GM23338 (cell line): ENCODE data around the gene DFFB. TPM values are rescaled to one million over a fixed set of nuclear protein-coding genes. Genes with fewer than 3 reads are reported as not detected.

ENCODE experiments used
- ATAC-seq: fragments of 200-7000 bp; cut with Tn5 transposase; 3 replicates; pipeline ENCODE4 v1.9.1; 2020
- DNase-seq: peaks from one replicate; pipeline ENCODE4 v3.0.0-alpha.2; 2015; ENCODE audit warnings: low spot score
- H2AFZ ChIP-seq: fragments of 200-600 bp; sonication (generic); 2 replicates; pipeline ENCODE4 v1.8.0; 2016; ENCODE audit warnings: antibody characterized with exemption, mild to moderate bottlenecking, moderate library complexity
- H3F3A ChIP-seq: fragments of 200-600 bp; sonication (generic); replicated peaks from 2 replicates; pipeline ENCODE4 v1.8.0; 2017; ENCODE audit warnings: antibody characterized with exemption, mixed run types, low read depth
- H3K27ac ChIP-seq: fragments of 200-600 bp; sonication (generic); 2 replicates; pipeline ENCODE4 v1.6.1; 2016; ENCODE audit warnings: low read depth
- H3K27me3 ChIP-seq: fragments of 200-600 bp; sonication (generic); 2 replicates; pipeline ENCODE4 v1.8.0; 2016; ENCODE audit warnings: mild to moderate bottlenecking, mixed run types, moderate library complexity; ENCODE audit not compliant: insufficient read depth
- H3K36me3 ChIP-seq: fragments of 200-600 bp; sonication (generic); 2 replicates; pipeline ENCODE4 v1.8.0; 2016; ENCODE audit warnings: mild to moderate bottlenecking; ENCODE audit not compliant: insufficient read depth
- H3K4me1 ChIP-seq: fragments of 200-600 bp; sonication (generic); 2 replicates; pipeline ENCODE4 v1.8.0; 2016; ENCODE audit warnings: mild to moderate bottlenecking, moderate library complexity; ENCODE audit not compliant: insufficient read depth
- H3K4me2 ChIP-seq: fragments of 200-600 bp; sonication (generic); 2 replicates; pipeline ENCODE4 v1.7.1; 2017; ENCODE audit warnings: mixed run types
- H3K4me3 ChIP-seq: fragments of 200-600 bp; sonication (generic); 2 replicates; pipeline ENCODE4 v1.6.1; 2016; ENCODE audit warnings: mixed run types
- H3K79me2 ChIP-seq: fragments of 200-600 bp; sonication (generic); replicated peaks from 2 replicates; pipeline ENCODE4 v1.8.0; 2017; ENCODE audit warnings: mild to moderate bottlenecking; ENCODE audit not compliant: insufficient read depth
- H3K9me2 ChIP-seq: fragments of 200-600 bp; sonication (generic); 2 replicates; pipeline ENCODE4 v1.8.0; 2017; ENCODE audit not compliant: insufficient read depth
- H4K20me1 ChIP-seq: fragments of 200-600 bp; sonication (generic); replicated peaks from 2 replicates; pipeline ENCODE4 v1.8.0; 2017; ENCODE audit warnings: mild to moderate bottlenecking; ENCODE audit not compliant: insufficient read depth
- H3K27ac Mint-ChIP-seq: 2 replicates; pipeline ENCODE4 v1.8.0; 2020; ENCODE audit warnings: inconsistent platforms, mild to moderate bottlenecking, moderate library complexity, mixed read lengths
- H3K27me3 Mint-ChIP-seq: 3 replicates; pipeline ENCODE4 v1.8.0; 2022; ENCODE audit warnings: low read depth, mild to moderate bottlenecking, moderate library complexity, mixed read lengths, inconsistent platforms; ENCODE audit not compliant: insufficient read depth, poor library complexity
- H3K36me3 Mint-ChIP-seq: 3 replicates; pipeline ENCODE4 v1.8.0; 2021; ENCODE audit warnings: low read depth, mild to moderate bottlenecking, inconsistent platforms, moderate library complexity, mixed read lengths
- H3K4me1 Mint-ChIP-seq: 3 replicates; pipeline ENCODE4 v1.8.0; 2020; ENCODE audit warnings: mild to moderate bottlenecking, inconsistent platforms, mixed read lengths
- H3K4me3 Mint-ChIP-seq: 3 replicates; pipeline ENCODE4 v1.8.0; 2021; ENCODE audit warnings: moderate library complexity, mild to moderate bottlenecking, inconsistent platforms, mixed read lengths
- H3K9me3 Mint-ChIP-seq: 3 replicates; pipeline ENCODE4 v1.8.0; 2020; ENCODE audit warnings: moderate library complexity, mild to moderate bottlenecking, inconsistent platforms, mixed read lengths
- CREB1 ChIP-seq: fragments of 250-450 bp; sonication (Bioruptor Pico); IDR thresholded peaks from 2 replicates; pipeline ENCODE4 v1.5.0; 2020; ENCODE audit warnings: low read depth, mild to moderate bottlenecking, moderate library complexity
- EZH2 ChIP-seq: fragments of 200-600 bp; sonication (generic); IDR thresholded peaks from one replicate; pipeline ENCODE4 v1.8.0; 2017; ENCODE audit warnings: antibody characterized with exemption, mild to moderate bottlenecking, low read depth; ENCODE audit not compliant: unreplicated experiment
- EZH2phosphoT487 ChIP-seq: fragments of 200-600 bp; sonication (generic); IDR thresholded peaks from one replicate; pipeline ENCODE4 v1.8.1; 2018; ENCODE audit warnings: antibody characterized with exemption; ENCODE audit not compliant: unreplicated experiment
- NANOG ChIP-seq: IDR thresholded peaks from 2 replicates; pipeline ENCODE4 v1.6.1; 2016; ENCODE audit warnings: antibody characterized with exemption, borderline replicate concordance
- POLR2AphosphoS5 ChIP-seq: IDR thresholded peaks from 2 replicates; pipeline ENCODE4 v1.6.1; 2016; ENCODE audit warnings: antibody characterized with exemption, low read depth
- ZNF114 ChIP-seq: fragments of 250-450 bp; sonication (Bioruptor Pico); IDR thresholded peaks from 2 replicates; pipeline ENCODE4 v1.5.0; 2020; ENCODE audit warnings: mild to moderate bottlenecking, moderate library complexity
- ZNF331 ChIP-seq: fragments of 250-450 bp; sonication (Bioruptor Pico); IDR thresholded peaks from 2 replicates; pipeline ENCODE4 v1.5.0; 2020; ENCODE audit warnings: low read depth, mild to moderate bottlenecking, moderate library complexity
- polyA plus RNA-seq: library from polyadenylated mRNA; unstranded; fragments of >200 nt; fragmentation: Nextera tagmentation; extraction: Ambion mirVana; gene quantifications from 2 replicates; pipeline ENCODE4 v1.2.1, GENCODE V29; 2016
- total RNA-seq: library from RNA; depleted of rRNA; stranded (reverse); fragments of >200 nt; shearing (Covaris generic); gene quantifications from 2 replicates; pipeline ENCODE4 v1.2.3, GENCODE V29; 2014
- TF ChIP-seq, protein P1 (sequence below): IDR thresholded peaks from one replicate; pipeline ENCODE4 v1.6.1; 2018; ENCODE audit warnings: antibody characterized with exemption; ENCODE audit not compliant: unreplicated experiment
- TF ChIP-seq, protein P2 (sequence below), 2 experiments: fragments of 200-600 bp in 1 of 2; sonication (generic) in 1 of 2; conservative IDR thresholded peaks; 2 replicates each; pipeline versions ENCODE4 v1.5.1 to v1.6.1; 2016 to 2017; ENCODE audit warnings: antibody characterized with exemption in 2 of 2, low read depth in 2 of 2, mild to moderate bottlenecking in 2 of 2, moderate library complexity in 1 of 2
- TF ChIP-seq, protein P3 (sequence below): fragments of 250-450 bp; sonication (Bioruptor Pico); IDR thresholded peaks from 2 replicates; pipeline ENCODE4 v1.5.0; 2020; ENCODE audit warnings: mild to moderate bottlenecking, moderate library complexity
- TF ChIP-seq, protein P4 (sequence below): IDR thresholded peaks from 2 replicates; pipeline ENCODE4 v1.6.1; 2016; ENCODE audit warnings: antibody characterized with exemption

The DFFB gene
- total and polyA plus RNA-seq, 2 experiments from 2014 or later, result 6.5 to 18.1 TPM

DNA sequence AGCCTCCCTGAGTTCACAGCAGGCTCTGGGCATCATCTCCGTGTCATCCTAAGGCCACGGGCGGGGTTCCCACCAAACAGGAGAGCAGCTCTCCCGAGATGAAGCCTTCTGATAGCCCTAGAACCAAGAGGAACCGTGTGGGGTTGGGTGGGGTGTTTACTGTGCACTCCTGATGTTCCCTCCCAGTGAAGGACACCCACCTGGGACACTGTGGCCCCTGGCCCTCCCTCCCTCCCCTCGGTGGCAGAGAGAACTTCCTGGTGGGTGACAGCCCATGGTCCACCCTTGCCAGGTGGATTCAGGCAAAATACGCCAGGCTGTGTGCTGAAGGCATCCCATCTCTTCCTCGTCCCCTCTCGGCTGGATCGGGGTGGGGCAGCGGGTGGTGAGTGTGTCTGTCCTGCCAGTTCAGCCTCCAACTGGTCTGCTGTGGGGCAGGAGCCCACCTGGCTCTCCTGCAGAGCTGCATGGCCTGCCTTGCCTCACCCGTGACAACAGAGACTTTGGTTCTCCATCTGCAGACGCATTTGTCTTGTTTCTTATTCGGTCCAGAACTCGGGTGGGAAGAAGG lies 58.4 kb downstream of the DFFB start (continued):
- TF ChIP-seq, protein P1, sequence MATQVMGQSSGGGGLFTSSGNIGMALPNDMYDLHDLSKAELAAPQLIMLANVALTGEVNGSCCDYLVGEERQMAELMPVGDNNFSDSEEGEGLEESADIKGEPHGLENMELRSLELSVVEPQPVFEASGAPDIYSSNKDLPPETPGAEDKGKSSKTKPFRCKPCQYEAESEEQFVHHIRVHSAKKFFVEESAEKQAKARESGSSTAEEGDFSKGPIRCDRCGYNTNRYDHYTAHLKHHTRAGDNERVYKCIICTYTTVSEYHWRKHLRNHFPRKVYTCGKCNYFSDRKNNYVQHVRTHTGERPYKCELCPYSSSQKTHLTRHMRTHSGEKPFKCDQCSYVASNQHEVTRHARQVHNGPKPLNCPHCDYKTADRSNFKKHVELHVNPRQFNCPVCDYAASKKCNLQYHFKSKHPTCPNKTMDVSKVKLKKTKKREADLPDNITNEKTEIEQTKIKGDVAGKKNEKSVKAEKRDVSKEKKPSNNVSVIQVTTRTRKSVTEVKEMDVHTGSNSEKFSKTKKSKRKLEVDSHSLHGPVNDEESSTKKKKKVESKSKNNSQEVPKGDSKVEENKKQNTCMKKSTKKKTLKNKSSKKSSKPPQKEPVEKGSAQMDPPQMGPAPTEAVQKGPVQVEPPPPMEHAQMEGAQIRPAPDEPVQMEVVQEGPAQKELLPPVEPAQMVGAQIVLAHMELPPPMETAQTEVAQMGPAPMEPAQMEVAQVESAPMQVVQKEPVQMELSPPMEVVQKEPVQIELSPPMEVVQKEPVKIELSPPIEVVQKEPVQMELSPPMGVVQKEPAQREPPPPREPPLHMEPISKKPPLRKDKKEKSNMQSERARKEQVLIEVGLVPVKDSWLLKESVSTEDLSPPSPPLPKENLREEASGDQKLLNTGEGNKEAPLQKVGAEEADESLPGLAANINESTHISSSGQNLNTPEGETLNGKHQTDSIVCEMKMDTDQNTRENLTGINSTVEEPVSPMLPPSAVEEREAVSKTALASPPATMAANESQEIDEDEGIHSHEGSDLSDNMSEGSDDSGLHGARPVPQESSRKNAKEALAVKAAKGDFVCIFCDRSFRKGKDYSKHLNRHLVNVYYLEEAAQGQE, result no peak
- TF ChIP-seq CREB1 (CRISPR knock-in tag), result no peak
- no peak for TF ChIP-seq EZH2
- TF ChIP-seq ZNF114 (CRISPR knock-in tag), result no peak
- no peak for TF ChIP-seq POLR2AphosphoS5
- no peak for TF ChIP-seq EZH2phosphoT487
- TF ChIP-seq, protein P2, sequence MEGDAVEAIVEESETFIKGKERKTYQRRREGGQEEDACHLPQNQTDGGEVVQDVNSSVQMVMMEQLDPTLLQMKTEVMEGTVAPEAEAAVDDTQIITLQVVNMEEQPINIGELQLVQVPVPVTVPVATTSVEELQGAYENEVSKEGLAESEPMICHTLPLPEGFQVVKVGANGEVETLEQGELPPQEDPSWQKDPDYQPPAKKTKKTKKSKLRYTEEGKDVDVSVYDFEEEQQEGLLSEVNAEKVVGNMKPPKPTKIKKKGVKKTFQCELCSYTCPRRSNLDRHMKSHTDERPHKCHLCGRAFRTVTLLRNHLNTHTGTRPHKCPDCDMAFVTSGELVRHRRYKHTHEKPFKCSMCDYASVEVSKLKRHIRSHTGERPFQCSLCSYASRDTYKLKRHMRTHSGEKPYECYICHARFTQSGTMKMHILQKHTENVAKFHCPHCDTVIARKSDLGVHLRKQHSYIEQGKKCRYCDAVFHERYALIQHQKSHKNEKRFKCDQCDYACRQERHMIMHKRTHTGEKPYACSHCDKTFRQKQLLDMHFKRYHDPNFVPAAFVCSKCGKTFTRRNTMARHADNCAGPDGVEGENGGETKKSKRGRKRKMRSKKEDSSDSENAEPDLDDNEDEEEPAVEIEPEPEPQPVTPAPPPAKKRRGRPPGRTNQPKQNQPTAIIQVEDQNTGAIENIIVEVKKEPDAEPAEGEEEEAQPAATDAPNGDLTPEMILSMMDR (conservative IDR thresholded peaks at IDR 0.05; ENCODE audit: low read depth in 2 of 2), result no peak
- TF ChIP-seq ZNF331 (CRISPR knock-in tag), result no peak

DNA sequence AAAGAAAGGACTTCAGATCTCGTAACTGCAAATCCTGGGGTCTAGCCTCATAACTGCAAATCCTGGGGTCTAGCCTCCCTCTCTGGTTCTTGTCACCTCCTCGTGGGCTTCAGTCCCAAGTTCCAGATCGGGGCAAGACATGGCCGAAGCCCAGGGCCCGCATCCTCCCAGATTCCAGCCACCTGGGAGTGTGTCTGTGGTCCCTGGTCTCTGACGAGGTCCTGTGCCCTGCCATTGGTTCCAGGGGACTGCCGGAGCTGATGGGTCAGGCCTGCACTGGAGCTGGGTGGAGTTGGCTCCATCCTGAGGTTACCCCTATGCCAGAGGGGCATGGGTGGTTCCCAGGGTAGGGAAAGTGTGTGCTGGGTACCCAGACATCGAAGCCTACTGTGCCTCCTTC lies 60.5 kb downstream of the DFFB start:
- no peaks in the 10 kb centered on the region for H3K27me3 ChIP-seq
- no peaks in the 10 kb centered on the region for H3K9me2 ChIP-seq
- no peak overlapping the region for H3K4me3 Mint-ChIP-seq
- peaks cover 38% of the 10 kb centered on the region for H3K9me3 Mint-ChIP-seq
- H3K4me1 Mint-ChIP-seq, result no peaks in the 10 kb centered on the region; the same call in 2 of the 3 replicates
- no peaks in the 10 kb centered on the region for H3F3A ChIP-seq
- H3K27ac ChIP-seq, result no peak overlapping the region
- no peak for DNase-seq
- H3K4me2 ChIP-seq, result no peak overlapping the region
- no peak overlapping the region for H3K4me3 ChIP-seq
- no peak for ATAC-seq
- H3K27me3 Mint-ChIP-seq, result no peaks in the 10 kb centered on the region
- no peak overlapping the region for H3K27ac Mint-ChIP-seq
- H3K4me1 ChIP-seq, result no peaks in the 10 kb centered on the region
- H3K36me3 Mint-ChIP-seq, result peaks cover 3% of the 10 kb centered on the region; the same call in 2 of the 3 replicates
- H4K20me1 ChIP-seq, result no peaks in the 10 kb centered on the region
- H3K36me3 ChIP-seq, result no peaks in the 10 kb centered on the region
- no peaks in the 10 kb centered on the region for H3K79me2 ChIP-seq
- H2AFZ ChIP-seq, result no peak overlapping the region
- no peak for TF ChIP-seq ZNF331 (CRISPR knock-in tag)
- TF ChIP-seq, protein P3, sequence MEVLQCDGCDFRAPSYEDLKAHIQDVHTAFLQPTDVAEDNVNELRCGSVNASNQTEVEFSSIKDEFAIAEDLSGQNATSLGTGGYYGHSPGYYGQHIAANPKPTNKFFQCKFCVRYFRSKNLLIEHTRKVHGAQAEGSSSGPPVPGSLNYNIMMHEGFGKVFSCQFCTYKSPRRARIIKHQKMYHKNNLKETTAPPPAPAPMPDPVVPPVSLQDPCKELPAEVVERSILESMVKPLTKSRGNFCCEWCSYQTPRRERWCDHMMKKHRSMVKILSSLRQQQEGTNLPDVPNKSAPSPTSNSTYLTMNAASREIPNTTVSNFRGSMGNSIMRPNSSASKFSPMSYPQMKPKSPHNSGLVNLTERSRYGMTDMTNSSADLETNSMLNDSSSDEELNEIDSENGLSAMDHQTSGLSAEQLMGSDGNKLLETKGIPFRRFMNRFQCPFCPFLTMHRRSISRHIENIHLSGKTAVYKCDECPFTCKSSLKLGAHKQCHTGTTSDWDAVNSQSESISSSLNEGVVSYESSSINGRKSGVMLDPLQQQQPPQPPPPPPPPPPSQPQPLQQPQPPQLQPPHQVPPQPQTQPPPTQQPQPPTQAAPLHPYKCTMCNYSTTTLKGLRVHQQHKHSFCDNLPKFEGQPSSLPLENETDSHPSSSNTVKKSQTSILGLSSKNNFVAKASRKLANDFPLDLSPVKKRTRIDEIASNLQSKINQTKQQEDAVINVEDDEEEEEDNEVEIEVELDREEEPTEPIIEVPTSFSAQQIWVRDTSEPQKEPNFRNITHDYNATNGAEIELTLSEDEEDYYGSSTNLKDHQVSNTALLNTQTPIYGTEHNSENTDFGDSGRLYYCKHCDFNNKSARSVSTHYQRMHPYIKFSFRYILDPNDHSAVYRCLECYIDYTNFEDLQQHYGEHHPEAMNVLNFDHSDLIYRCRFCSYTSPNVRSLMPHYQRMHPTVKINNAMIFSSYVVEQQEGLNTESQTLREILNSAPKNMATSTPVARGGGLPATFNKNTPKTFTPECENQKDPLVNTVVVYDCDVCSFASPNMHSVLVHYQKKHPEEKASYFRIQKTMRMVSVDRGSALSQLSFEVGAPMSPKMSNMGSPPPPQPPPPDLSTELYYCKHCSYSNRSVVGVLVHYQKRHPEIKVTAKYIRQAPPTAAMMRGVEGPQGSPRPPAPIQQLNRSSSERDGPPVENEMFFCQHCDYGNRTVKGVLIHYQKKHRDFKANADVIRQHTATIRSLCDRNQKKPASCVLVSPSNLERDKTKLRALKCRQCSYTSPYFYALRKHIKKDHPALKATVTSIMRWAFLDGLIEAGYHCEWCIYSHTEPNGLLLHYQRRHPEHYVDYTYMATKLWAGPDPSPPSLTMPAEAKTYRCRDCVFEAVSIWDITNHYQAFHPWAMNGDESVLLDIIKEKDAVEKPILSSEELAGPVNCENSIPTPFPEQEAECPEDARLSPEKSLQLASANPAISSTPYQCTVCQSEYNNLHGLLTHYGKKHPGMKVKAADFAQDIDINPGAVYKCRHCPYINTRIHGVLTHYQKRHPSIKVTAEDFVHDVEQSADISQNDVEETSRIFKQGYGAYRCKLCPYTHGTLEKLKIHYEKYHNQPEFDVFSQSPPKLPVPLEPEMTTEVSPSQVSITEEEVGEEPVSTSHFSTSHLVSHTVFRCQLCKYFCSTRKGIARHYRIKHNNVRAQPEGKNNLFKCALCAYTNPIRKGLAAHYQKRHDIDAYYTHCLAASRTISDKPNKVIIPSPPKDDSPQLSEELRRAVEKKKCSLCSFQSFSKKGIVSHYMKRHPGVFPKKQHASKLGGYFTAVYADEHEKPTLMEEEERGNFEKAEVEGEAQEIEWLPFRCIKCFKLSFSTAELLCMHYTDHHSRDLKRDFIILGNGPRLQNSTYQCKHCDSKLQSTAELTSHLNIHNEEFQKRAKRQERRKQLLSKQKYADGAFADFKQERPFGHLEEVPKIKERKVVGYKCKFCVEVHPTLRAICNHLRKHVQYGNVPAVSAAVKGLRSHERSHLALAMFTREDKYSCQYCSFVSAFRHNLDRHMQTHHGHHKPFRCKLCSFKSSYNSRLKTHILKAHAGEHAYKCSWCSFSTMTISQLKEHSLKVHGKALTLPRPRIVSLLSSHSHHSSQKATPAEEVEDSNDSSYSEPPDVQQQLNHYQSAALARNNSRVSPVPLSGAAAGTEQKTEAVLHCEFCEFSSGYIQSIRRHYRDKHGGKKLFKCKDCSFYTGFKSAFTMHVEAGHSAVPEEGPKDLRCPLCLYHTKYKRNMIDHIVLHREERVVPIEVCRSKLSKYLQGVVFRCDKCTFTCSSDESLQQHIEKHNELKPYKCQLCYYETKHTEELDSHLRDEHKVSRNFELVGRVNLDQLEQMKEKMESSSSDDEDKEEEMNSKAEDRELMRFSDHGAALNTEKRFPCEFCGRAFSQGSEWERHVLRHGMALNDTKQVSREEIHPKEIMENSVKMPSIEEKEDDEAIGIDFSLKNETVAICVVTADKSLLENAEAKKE, result no peak
- no peak for TF ChIP-seq POLR2AphosphoS5
- TF ChIP-seq, protein P4, sequence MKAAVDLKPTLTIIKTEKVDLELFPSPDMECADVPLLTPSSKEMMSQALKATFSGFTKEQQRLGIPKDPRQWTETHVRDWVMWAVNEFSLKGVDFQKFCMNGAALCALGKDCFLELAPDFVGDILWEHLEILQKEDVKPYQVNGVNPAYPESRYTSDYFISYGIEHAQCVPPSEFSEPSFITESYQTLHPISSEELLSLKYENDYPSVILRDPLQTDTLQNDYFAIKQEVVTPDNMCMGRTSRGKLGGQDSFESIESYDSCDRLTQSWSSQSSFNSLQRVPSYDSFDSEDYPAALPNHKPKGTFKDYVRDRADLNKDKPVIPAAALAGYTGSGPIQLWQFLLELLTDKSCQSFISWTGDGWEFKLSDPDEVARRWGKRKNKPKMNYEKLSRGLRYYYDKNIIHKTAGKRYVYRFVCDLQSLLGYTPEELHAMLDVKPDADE, result no peak
- TF ChIP-seq CREB1 (CRISPR knock-in tag), result no peak
- TF ChIP-seq ZNF114 (CRISPR knock-in tag), result no peak
- no peak for TF ChIP-seq EZH2phosphoT487
- TF ChIP-seq NANOG, result no peak
